ENCODE results near the gene RCOR1. TPM values are rescaled to one million over a fixed set of nuclear protein-coding genes. Genes with fewer than 3 reads are reported as not detected.
"Not testable (repeated sequence)": the region's sequence is repeated elsewhere in the genome, so short reads cannot be mapped to it uniquely, and the experiment has no call there.

Gene RCOR1
- total RNA-seq, 1 experiment from 2014 or later, result 33.6 TPM

GRCh38 chr14:102570334-102570995, 22.0 kb upstream of the RCOR1 start:
- CTCF ChIA-PET, result interaction anchor here (0.5 kb wide), 1 partner anchor 55 kb away, joined by 10 read pairs; no protein-coding TSS in a partner anchor
- POLR2A ChIA-PET, result interaction anchor here (1.5 kb wide), 1 partner anchor 15 kb away, joined by 5 read pairs; no protein-coding TSS in a partner anchor
- no TSS peak for BruUV-seq (replicated peaks)

GRCh38 chr14:102571043-102571442, 21.4 kb upstream of the RCOR1 start:
- Mint-ChIP-seq H3K9me3 (ENCODE audit: unreplicated experiment) (no peaks in the 10 kb centered on the region), H3K36me3 (ENCODE audit: insufficient read depth, unreplicated experiment) (peaks cover 23% of the 10 kb centered on the region), H3K4me3 (ENCODE audit: unreplicated experiment) (no peak overlapping the region), H3K4me1 (ENCODE audit: low read depth, unreplicated experiment) (peaks cover 23% of the 10 kb centered on the region), H3K27ac (ENCODE audit: unreplicated experiment) (no peak overlapping the region), H3K27me3 (ENCODE audit: insufficient read depth, unreplicated experiment) (no peaks in the 10 kb centered on the region)
- Histone ChIP-seq H3K27me3 (replicated peaks; ENCODE audit: control insufficient read depth, insufficient read depth, low read length) (no peaks in the 10 kb centered on the region), H3K9me3 (no peaks in the 10 kb centered on the region), H3K36me3 (ENCODE audit: control insufficient read depth, insufficient read depth, low read length) (no peaks in the 10 kb centered on the region), H3K4me1 (peaks cover 60% of the 10 kb centered on the region), H3K4me3 (ENCODE audit: low read depth, low read length) (no peak overlapping the region)
- BruUV-seq (replicated peaks), result no TSS peak
- intact Hi-C loops (cut with micrococcal nuclease; ENCODE audit: unreplicated experiment), result no loop called here
- DNase-seq, result no peak
- ChIA-PET CTCF (no interaction called here), POLR2A (no interaction called here)
- no peak for TF ChIP-seq CTCF (IDR thresholded peaks at IDR 0.05; ENCODE audit: insufficient read depth in 1 of 2, low read depth in 1 of 2, low read length in 1 of 2, severe bottlenecking in 1 of 2, unreplicated experiment in 1 of 2)

More at GRCh38 chr14:102570334-102570995, 22.0 kb upstream of the RCOR1 start:
- Mint-ChIP-seq H3K36me3 (ENCODE audit: insufficient read depth, unreplicated experiment) (peaks cover 23% of the 10 kb centered on the region), H3K4me1 (ENCODE audit: low read depth, unreplicated experiment) (peaks cover 23% of the 10 kb centered on the region), H3K27ac (ENCODE audit: unreplicated experiment) (peak overlapping the region; percentile 63), H3K9me3 (ENCODE audit: unreplicated experiment) (no peaks in the 10 kb centered on the region), H3K27me3 (ENCODE audit: insufficient read depth, unreplicated experiment) (no peaks in the 10 kb centered on the region), H3K4me3 (ENCODE audit: unreplicated experiment) (no peak overlapping the region)
- H3K9me3 ChIP-seq, result no peaks in the 10 kb centered on the region
- no peak for TF ChIP-seq CTCF (IDR thresholded peaks at IDR 0.05; ENCODE audit: insufficient read depth in 1 of 2, low read depth in 1 of 2, low read length in 1 of 2, severe bottlenecking in 1 of 2, unreplicated experiment in 1 of 2)
- intact Hi-C loops (cut with micrococcal nuclease; ENCODE audit: unreplicated experiment), result loop anchor here (1.0 kb wide), 1 partner anchor 45 kb away; no protein-coding TSS in a partner anchor
- no peak overlapping the region for H3K4me3 ChIP-seq (ENCODE audit: low read depth, low read length)
- peak; percentile 85 to 92 for DNase-seq
- no peaks in the 10 kb centered on the region for H3K36me3 ChIP-seq (ENCODE audit: control insufficient read depth, insufficient read depth, low read length)
- H3K27me3 ChIP-seq (replicated peaks; ENCODE audit: control insufficient read depth, insufficient read depth, low read length), result no peaks in the 10 kb centered on the region
- H3K4me1 ChIP-seq, result peaks cover 54% of the 10 kb centered on the region

GRCh38 chr14:102571478-102572042, 20.9 kb upstream of the RCOR1 start:
- no TSS peak for BruUV-seq (replicated peaks)
- no peak for DNase-seq
- Histone ChIP-seq H3K9me3 (no peaks in the 10 kb centered on the region), H3K36me3 (ENCODE audit: control insufficient read depth, insufficient read depth, low read length) (no peaks in the 10 kb centered on the region), H3K4me1 (peaks cover 60% of the 10 kb centered on the region), H3K4me3 (ENCODE audit: low read depth, low read length) (no peak overlapping the region), H3K27me3 (replicated peaks; ENCODE audit: control insufficient read depth, insufficient read depth, low read length) (no peaks in the 10 kb centered on the region)
- no peaks in the 10 kb centered on the region for H3K27me3 Mint-ChIP-seq (ENCODE audit: insufficient read depth, unreplicated experiment)
- H3K27ac Mint-ChIP-seq (ENCODE audit: unreplicated experiment), result no peak overlapping the region
- no peaks in the 10 kb centered on the region for H3K9me3 Mint-ChIP-seq (ENCODE audit: unreplicated experiment)
- ChIA-PET CTCF (no interaction called here), POLR2A (no interaction called here)
- intact Hi-C loops (cut with micrococcal nuclease; ENCODE audit: unreplicated experiment), result no loop called here
- H3K4me3 Mint-ChIP-seq (ENCODE audit: unreplicated experiment), result no peak overlapping the region
- H3K36me3 Mint-ChIP-seq (ENCODE audit: insufficient read depth, unreplicated experiment), result peaks cover 23% of the 10 kb centered on the region
- H3K4me1 Mint-ChIP-seq (ENCODE audit: low read depth, unreplicated experiment), result peaks cover 23% of the 10 kb centered on the region
- TF ChIP-seq CTCF (IDR thresholded peaks at IDR 0.05; ENCODE audit: insufficient read depth in 1 of 2, low read depth in 1 of 2, low read length in 1 of 2, severe bottlenecking in 1 of 2, unreplicated experiment in 1 of 2), result no peak

- H3K9me3 ChIP-seq; DNase-seq; H3K4me3 Mint-ChIP-seq (ENCODE audit: unreplicated experiment); POLR2A ChIA-PET; H3K27me3 Mint-ChIP-seq (ENCODE audit: insufficient read depth, unreplicated experiment); CTCF ChIA-PET; H3K36me3 ChIP-seq (ENCODE audit: control insufficient read depth, insufficient read depth, low read length); H3K4me3 ChIP-seq (ENCODE audit: low read depth, low read length); H3K27me3 ChIP-seq (replicated peaks; ENCODE audit: control insufficient read depth, insufficient read depth, low read length); H3K27ac Mint-ChIP-seq (ENCODE audit: unreplicated experiment); BruUV-seq (replicated peaks); H3K9me3 Mint-ChIP-seq (ENCODE audit: unreplicated experiment); intact Hi-C loops (cut with micrococcal nuclease; ENCODE audit: unreplicated experiment): not testable (repeated sequence)
- Mint-ChIP-seq H3K36me3 (ENCODE audit: insufficient read depth, unreplicated experiment) (peaks cover 18% of the 10 kb centered on the region), H3K4me1 (ENCODE audit: low read depth, unreplicated experiment) (peaks cover 20% of the 10 kb centered on the region)
- H3K4me1 ChIP-seq, result peaks cover 52% of the 10 kb centered on the region
Observed at GRCh38 chr14:102573161-102573560, 19.3 kb upstream of the RCOR1 start.
